ENCODE measurements around the gene NOL6.

DNA sequence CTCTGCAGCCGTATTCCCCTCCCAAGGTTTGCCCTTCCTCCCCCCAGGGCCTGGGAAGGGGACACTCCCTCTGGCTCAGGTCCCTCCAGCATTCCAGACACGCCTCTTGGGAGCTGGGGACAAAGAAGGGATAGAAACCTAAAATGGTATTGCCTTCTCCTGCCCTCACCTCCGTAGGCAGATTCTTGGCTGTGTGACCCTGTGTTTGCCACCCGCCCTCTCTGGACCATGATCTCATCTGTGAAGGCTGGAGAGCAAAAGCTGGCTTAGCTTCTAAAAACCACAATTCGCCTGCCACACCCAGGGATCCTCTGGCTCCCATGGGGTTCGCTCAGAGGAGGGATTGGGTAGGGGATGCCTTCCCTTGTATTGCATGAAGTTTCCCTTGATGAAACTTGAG lies 34.0 kb downstream of the NOL6 start:
- TF ChIP-seq, protein P1, sequence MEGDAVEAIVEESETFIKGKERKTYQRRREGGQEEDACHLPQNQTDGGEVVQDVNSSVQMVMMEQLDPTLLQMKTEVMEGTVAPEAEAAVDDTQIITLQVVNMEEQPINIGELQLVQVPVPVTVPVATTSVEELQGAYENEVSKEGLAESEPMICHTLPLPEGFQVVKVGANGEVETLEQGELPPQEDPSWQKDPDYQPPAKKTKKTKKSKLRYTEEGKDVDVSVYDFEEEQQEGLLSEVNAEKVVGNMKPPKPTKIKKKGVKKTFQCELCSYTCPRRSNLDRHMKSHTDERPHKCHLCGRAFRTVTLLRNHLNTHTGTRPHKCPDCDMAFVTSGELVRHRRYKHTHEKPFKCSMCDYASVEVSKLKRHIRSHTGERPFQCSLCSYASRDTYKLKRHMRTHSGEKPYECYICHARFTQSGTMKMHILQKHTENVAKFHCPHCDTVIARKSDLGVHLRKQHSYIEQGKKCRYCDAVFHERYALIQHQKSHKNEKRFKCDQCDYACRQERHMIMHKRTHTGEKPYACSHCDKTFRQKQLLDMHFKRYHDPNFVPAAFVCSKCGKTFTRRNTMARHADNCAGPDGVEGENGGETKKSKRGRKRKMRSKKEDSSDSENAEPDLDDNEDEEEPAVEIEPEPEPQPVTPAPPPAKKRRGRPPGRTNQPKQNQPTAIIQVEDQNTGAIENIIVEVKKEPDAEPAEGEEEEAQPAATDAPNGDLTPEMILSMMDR (IDR thresholded peaks at IDR 0.05; ENCODE audit: insufficient read depth, low read length, poor library complexity, severe bottlenecking): no peak
- no peak for TF ChIP-seq EZH2phosphoT487 (conservative IDR thresholded peaks at IDR 0.05; ENCODE audit: low read length)

Measured in SU-DHL-6 (cell line).